K562 (cell line): Measurements from ENCODE around the gene CTTNBP2. TPM values are rescaled to one million over a fixed set of nuclear protein-coding genes. Genes with fewer than 3 reads are reported as not detected.
A peak's percentile ranks its signal among the peaks of the same experiment; 100 is the strongest.

Source experiments
- ADNP ChIP-seq: fragments of 200-800 bp; sonication (Bioruptor generic); IDR thresholded peaks from 2 replicates; pipeline ENCODE4 v1.6.1; 2016; ENCODE audit warnings: missing genetic modification characterization, missing compliant biosample characterization
- ARID4B ChIP-seq: sonication (generic); formaldehyde crosslinking; IDR thresholded peaks from 2 replicates; pipeline ENCODE4 v1.8.0; 2022; ENCODE audit warnings: mild to moderate bottlenecking, missing genetic modification reagents
- DNMT1 ChIP-seq: fragments of 450-650 bp; IDR thresholded peaks from 2 replicates; pipeline ENCODE4 v1.6.1; 2016; ENCODE audit warnings: antibody characterized with exemption, mild to moderate bottlenecking
- EZH2 ChIP-seq: IDR thresholded peaks from 2 replicates; pipeline ENCODE4 v1.6.1; 2012; ENCODE audit warnings: low read depth, mild to moderate bottlenecking, inconsistent platforms, low read length, borderline replicate concordance
- GATAD2B ChIP-seq: fragments of 450-650 bp; IDR thresholded peaks from 2 replicates; pipeline ENCODE4 v1.6.1; 2017; ENCODE audit warnings: mild to moderate bottlenecking, borderline replicate concordance
- HOMEZ ChIP-seq: fragments of 250-450 bp; sonication (Bioruptor Pico); IDR thresholded peaks from 2 replicates; pipeline ENCODE4 v1.4.0; 2020; ENCODE audit warnings: mild to moderate bottlenecking, moderate library complexity
- PURB ChIP-seq: sonication (generic); formaldehyde crosslinking; IDR thresholded peaks from 2 replicates; pipeline ENCODE4 v1.9.0; 2021; ENCODE audit warnings: low read depth, mild to moderate bottlenecking, missing genetic modification reagents
- RBM39 ChIP-seq: fragments of 200-400 bp; formaldehyde crosslinking; optimal IDR thresholded peaks from 2 replicates; pipeline ENCODE3; 2018; ENCODE audit warnings: low read depth, low read length
- SUPT5H ChIP-seq: fragments of 450-650 bp; IDR thresholded peaks from 2 replicates; pipeline ENCODE4 v1.6.1; 2016
- TRIM25 ChIP-seq: fragments of 450-650 bp; IDR thresholded peaks from 2 replicates; pipeline ENCODE4 v1.7.0; 2016; ENCODE audit warnings: borderline replicate concordance
- ZNF121 ChIP-seq: sonication (generic); formaldehyde crosslinking; conservative IDR thresholded peaks from 2 replicates; pipeline ENCODE4 v1.8.0; 2022; ENCODE audit warnings: missing genetic modification reagents
- ZNF124 ChIP-seq: sonication (generic); formaldehyde crosslinking; IDR thresholded peaks from 2 replicates; pipeline ENCODE4 v1.8.1; 2022; ENCODE audit warnings: missing genetic modification reagents
- ZNF778 ChIP-seq: fragments of 450-650 bp; formaldehyde crosslinking; IDR thresholded peaks from 2 replicates; pipeline ENCODE4 v1.4.0; 2020; ENCODE audit warnings: mild to moderate bottlenecking, moderate library complexity
- polyA plus RNA-seq, 8 experiments: library from polyadenylated mRNA; depleted of rRNA in 4 of 8; stranded (reverse) in 5 of 8; unstranded in 3 of 8; fragments of >200 nt; fragmentation: Nextera tagmentation in 2 of 8; fragmentation: Illumina TruSeq in 1 of 8; extraction: Ambion mirVana in 2 of 8; extraction: Trizol in 1 of 8; gene quantifications; 2 replicates each; pipeline versions ENCODE4 v1.2.1 to v1.2.3, GENCODE V29; 2011 to 2014; ENCODE audit warnings: inconsistent platforms in 1 of 8, missing spikeins in 1 of 8
- total RNA-seq, 7 experiments: library from RNA; depleted of rRNA in 6 of 7; stranded (reverse); fragments of >200 nt in 6 of 7; fragmentation: Illumina TruSeq in 2 of 7; extraction: Trizol in 2 of 7; gene quantifications; 2 replicates each; pipeline versions ENCODE4 v1.2.1 to v1.2.3, GENCODE V29; 2011 to 2021; ENCODE audit warnings: low replicate concordance in 1 of 7
- TF ChIP-seq, protein P1 (sequence below): sonication (generic); formaldehyde crosslinking; IDR thresholded peaks from 2 replicates; pipeline ENCODE4 v1.8.0; 2023; ENCODE audit warnings: missing genetic modification reagents, mild to moderate bottlenecking, borderline replicate concordance

CTTNBP2 gene
- total and polyA plus RNA-seq, 9 of the 15 experiments (the other 6 are each of a cell fraction or from before 2014, with no cell fraction given), result 0.05 TPM; not detected in 8

DNA sequence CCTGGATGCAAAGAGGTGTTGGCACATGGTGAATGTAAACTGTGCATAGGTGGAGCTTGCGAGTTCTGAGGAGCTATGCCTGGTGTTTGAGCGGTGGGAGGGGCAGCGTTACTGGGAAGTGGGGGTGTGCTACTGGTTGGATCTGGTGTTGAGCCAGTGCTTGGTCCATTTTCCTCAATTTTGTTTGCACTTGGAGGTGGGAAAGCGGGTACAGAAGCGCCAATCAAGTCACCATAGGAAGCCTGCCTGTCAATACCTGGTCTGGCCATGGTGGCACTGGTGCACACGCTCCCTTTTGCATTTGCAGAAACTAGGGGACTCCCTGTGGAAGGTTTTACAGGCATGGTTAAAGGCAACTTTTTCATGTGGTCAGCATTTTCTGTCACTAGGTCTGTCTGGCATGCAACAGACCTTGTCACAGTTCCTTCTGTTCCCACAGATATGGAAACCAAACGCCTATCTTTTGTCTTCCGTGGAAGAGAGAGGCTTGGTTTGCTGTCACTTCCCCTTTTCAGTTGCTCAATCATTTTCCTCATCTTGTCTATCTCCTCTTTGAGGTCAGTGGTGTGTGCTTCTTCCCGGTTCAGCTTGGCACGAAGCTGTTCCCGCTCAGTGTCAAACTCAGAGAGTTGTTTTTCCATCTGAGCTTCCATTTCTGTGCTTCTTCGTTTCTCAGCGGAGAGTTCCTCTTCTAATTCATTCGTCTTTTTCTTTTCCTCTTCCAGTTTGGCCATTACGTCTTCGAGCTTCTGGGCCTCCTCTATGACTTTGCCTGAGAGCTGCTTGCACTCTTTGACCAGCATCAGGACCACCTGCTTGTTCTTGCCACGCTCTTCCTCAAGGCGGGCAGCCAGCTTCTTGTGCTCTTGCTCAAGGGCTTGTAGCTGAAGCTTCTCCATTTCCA, 81.1 kb downstream of the CTTNBP2 start (continued):
- TF ChIP-seq EZH2 (no peak), SUPT5H (no peak), ZNF124 (no peak), DNMT1 (no peak), ZNF121 (CRISPR knock-in tag) (no peak), PURB (CRISPR knock-in tag) (no peak), GATAD2B (peak; percentile 84), RBM39 (peak; percentile 85), HOMEZ (CRISPR knock-in tag) (no peak), ARID4B (CRISPR knock-in tag) (peak; percentile 45; the same call in 1 of the 2 replicates), TRIM25 (no peak), ADNP (tag) (0 out of 2 replicates have a peak, but pooled peaks have one; percentile 35), ZNF778 (CRISPR knock-in tag) (no peak)
- TF ChIP-seq, protein P1, sequence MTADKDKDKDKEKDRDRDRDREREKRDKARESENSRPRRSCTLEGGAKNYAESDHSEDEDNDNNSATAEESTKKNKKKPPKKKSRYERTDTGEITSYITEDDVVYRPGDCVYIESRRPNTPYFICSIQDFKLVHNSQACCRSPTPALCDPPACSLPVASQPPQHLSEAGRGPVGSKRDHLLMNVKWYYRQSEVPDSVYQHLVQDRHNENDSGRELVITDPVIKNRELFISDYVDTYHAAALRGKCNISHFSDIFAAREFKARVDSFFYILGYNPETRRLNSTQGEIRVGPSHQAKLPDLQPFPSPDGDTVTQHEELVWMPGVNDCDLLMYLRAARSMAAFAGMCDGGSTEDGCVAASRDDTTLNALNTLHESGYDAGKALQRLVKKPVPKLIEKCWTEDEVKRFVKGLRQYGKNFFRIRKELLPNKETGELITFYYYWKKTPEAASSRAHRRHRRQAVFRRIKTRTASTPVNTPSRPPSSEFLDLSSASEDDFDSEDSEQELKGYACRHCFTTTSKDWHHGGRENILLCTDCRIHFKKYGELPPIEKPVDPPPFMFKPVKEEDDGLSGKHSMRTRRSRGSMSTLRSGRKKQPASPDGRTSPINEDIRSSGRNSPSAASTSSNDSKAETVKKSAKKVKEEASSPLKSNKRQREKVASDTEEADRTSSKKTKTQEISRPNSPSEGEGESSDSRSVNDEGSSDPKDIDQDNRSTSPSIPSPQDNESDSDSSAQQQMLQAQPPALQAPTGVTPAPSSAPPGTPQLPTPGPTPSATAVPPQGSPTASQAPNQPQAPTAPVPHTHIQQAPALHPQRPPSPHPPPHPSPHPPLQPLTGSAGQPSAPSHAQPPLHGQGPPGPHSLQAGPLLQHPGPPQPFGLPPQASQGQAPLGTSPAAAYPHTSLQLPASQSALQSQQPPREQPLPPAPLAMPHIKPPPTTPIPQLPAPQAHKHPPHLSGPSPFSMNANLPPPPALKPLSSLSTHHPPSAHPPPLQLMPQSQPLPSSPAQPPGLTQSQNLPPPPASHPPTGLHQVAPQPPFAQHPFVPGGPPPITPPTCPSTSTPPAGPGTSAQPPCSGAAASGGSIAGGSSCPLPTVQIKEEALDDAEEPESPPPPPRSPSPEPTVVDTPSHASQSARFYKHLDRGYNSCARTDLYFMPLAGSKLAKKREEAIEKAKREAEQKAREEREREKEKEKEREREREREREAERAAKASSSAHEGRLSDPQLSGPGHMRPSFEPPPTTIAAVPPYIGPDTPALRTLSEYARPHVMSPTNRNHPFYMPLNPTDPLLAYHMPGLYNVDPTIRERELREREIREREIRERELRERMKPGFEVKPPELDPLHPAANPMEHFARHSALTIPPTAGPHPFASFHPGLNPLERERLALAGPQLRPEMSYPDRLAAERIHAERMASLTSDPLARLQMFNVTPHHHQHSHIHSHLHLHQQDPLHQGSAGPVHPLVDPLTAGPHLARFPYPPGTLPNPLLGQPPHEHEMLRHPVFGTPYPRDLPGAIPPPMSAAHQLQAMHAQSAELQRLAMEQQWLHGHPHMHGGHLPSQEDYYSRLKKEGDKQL (CRISPR knock-in tag), result no peak
